H9 (cell line): ENCODE data around the gene CAND2. TPM values are rescaled to one million over a fixed set of nuclear protein-coding genes. Genes with fewer than 3 reads are reported as not detected.

ENCODE experiments used
- DNase-seq: peaks from one replicate; pipeline ENCODE4 v3.0.0-alpha.2; 2017
- H2AFZ ChIP-seq: one replicate; pipeline ENCODE4 v1.6.1; 2013; ENCODE audit warnings: mild to moderate bottlenecking, low read length, control low read depth, moderate library complexity
- H2AK5ac ChIP-seq: 2 replicates; pipeline ENCODE4 v1.6.1; 2013; ENCODE audit warnings: low read length, control low read depth, mixed read lengths; ENCODE audit not compliant: insufficient read length
- H2BK120ac ChIP-seq: one replicate; pipeline ENCODE4 v1.6.1; 2013; ENCODE audit warnings: low read depth, mild to moderate bottlenecking, low read length, control low read depth, inconsistent platforms; ENCODE audit not compliant: poor library complexity, severe bottlenecking
- H2BK12ac ChIP-seq: 2 replicates; pipeline ENCODE4 v1.6.1; 2013; ENCODE audit warnings: low read length, control low read depth, mixed read lengths, low read depth; ENCODE audit not compliant: insufficient read length
- H2BK15ac ChIP-seq: 2 replicates; pipeline ENCODE4 v1.6.1; 2013; ENCODE audit warnings: low read depth, low read length, control low read depth
- H2BK20ac ChIP-seq: one replicate; pipeline ENCODE4 v1.6.1; 2013; ENCODE audit warnings: low read depth, mild to moderate bottlenecking, low read length, control low read depth, inconsistent platforms; ENCODE audit not compliant: poor library complexity, severe bottlenecking
- H2BK5ac ChIP-seq: 2 replicates; pipeline ENCODE4 v1.6.1; 2013; ENCODE audit warnings: low read length, control low read depth, mixed read lengths; ENCODE audit not compliant: insufficient read length
- H3K14ac ChIP-seq: 2 replicates; pipeline ENCODE4 v1.6.1; 2013; ENCODE audit warnings: low read length, control low read depth; ENCODE audit not compliant: insufficient read depth
- H3K18ac ChIP-seq: 2 replicates; pipeline ENCODE4 v1.6.1; 2013; ENCODE audit warnings: low read depth, mild to moderate bottlenecking, mixed read lengths, low read length, control low read depth; ENCODE audit not compliant: insufficient read length
- H3K23ac ChIP-seq: 2 replicates; pipeline ENCODE4 v1.6.1; 2013; ENCODE audit warnings: low read length, control low read depth, mixed read lengths, low read depth; ENCODE audit not compliant: insufficient read length
- H3K23me2 ChIP-seq: 2 replicates; pipeline ENCODE4 v1.6.1; 2013; ENCODE audit warnings: low read depth, mild to moderate bottlenecking, mixed read lengths, low read length, control low read depth; ENCODE audit not compliant: insufficient read length, poor library complexity, severe bottlenecking
- H3K27ac ChIP-seq: 2 replicates; pipeline ENCODE4 v1.5.1; 2013; ENCODE audit warnings: low read length, control low read depth, mixed read lengths, low read depth; ENCODE audit not compliant: insufficient read length
- H3K27me3 ChIP-seq: 2 replicates; pipeline ENCODE4 v1.6.1; 2013; ENCODE audit warnings: low read length, control low read depth, inconsistent platforms; ENCODE audit not compliant: insufficient read depth
- H3K4ac ChIP-seq: 2 replicates; pipeline ENCODE4 v1.6.1; 2013; ENCODE audit warnings: low read depth, mild to moderate bottlenecking, control low read depth, inconsistent platforms, low read length, moderate library complexity
- H3K4me1 ChIP-seq: 2 replicates; pipeline ENCODE4 v1.6.1; 2013; ENCODE audit warnings: low read length, control low read depth, inconsistent platforms; ENCODE audit not compliant: insufficient read depth
- H3K4me2 ChIP-seq: 2 replicates; pipeline ENCODE4 v1.6.1; 2013; ENCODE audit warnings: low read length, control low read depth, mixed read lengths; ENCODE audit not compliant: insufficient read length, insufficient read depth
- H3K56ac ChIP-seq: 2 replicates; pipeline ENCODE4 v1.6.1; 2013; ENCODE audit warnings: low read depth, mild to moderate bottlenecking, mixed read lengths, low read length, control low read depth; ENCODE audit not compliant: insufficient read length
- H3K79me1 ChIP-seq: 2 replicates; pipeline ENCODE4 v1.6.1; 2013; ENCODE audit warnings: low read depth, mild to moderate bottlenecking, moderate library complexity, low read length, control low read depth, inconsistent platforms; ENCODE audit not compliant: insufficient read depth, poor library complexity, severe bottlenecking
- H3K79me2 ChIP-seq: 2 replicates; pipeline ENCODE4 v1.6.1; 2013; ENCODE audit warnings: low read length, control low read depth, inconsistent platforms; ENCODE audit not compliant: insufficient read depth
- H3K9ac ChIP-seq: 2 replicates; pipeline ENCODE4 v1.6.1; 2013; ENCODE audit warnings: low read length, control low read depth, mixed read lengths; ENCODE audit not compliant: insufficient read length; ENCODE audit errors: extremely low read depth
- H3K9me3 ChIP-seq: one replicate; pipeline ENCODE4 v1.6.1; 2013; ENCODE audit warnings: low read depth, low read length, inconsistent platforms; ENCODE audit not compliant: control insufficient read depth
- H3T11ph ChIP-seq: one replicate; pipeline ENCODE4 v1.6.1; 2013; ENCODE audit warnings: mild to moderate bottlenecking, low read length, control low read depth, inconsistent platforms
- H4K20me1 ChIP-seq: one replicate; pipeline ENCODE4 v1.6.1; 2013; ENCODE audit not compliant: control insufficient read depth, insufficient read length, insufficient read depth
- H4K5ac ChIP-seq: 2 replicates; pipeline ENCODE4 v1.6.1; 2013; ENCODE audit warnings: low read depth, mild to moderate bottlenecking, mixed read lengths, low read length, control low read depth; ENCODE audit not compliant: insufficient read length
- H4K8ac ChIP-seq: replicated peaks from 2 replicates; pipeline ENCODE4 v1.6.1; 2013; ENCODE audit warnings: low read length, control low read depth, mixed read lengths, low read depth; ENCODE audit not compliant: insufficient read length
- H4K91ac ChIP-seq: 2 replicates; pipeline ENCODE4 v1.6.1; 2013; ENCODE audit warnings: low read depth, mild to moderate bottlenecking, moderate library complexity, mixed read lengths, low read length, control low read depth; ENCODE audit not compliant: insufficient read length
- H3K27ac Mint-ChIP-seq, 3 experiments: 2 replicates in 2 of 3; 3 replicates in 1 of 3; pipeline ENCODE4 v1.8.0; 2020 to 2021; ENCODE audit warnings: mixed read lengths in 3 of 3, mild to moderate bottlenecking in 1 of 3, moderate library complexity in 1 of 3
- H3K27me3 Mint-ChIP-seq: 2 replicates; pipeline ENCODE4 v1.8.0; 2021; ENCODE audit warnings: low read depth, mild to moderate bottlenecking, moderate library complexity, mixed read lengths
- H3K36me3 Mint-ChIP-seq, 3 experiments: 2 replicates in 2 of 3; 3 replicates in 1 of 3; pipeline ENCODE4 v1.8.0; 2020 to 2021; ENCODE audit warnings: low read depth in 3 of 3, mixed read lengths in 3 of 3; ENCODE audit not compliant: insufficient read depth in 1 of 3
- H3K4me1 Mint-ChIP-seq, 2 experiments: 2 replicates each; pipeline ENCODE4 v1.8.0; 2020; ENCODE audit warnings: mixed read lengths in 2 of 2
- H3K4me3 Mint-ChIP-seq, 2 experiments: 2 replicates in 1 of 2; 3 replicates in 1 of 2; pipeline ENCODE4 v1.8.0; 2020 to 2021; ENCODE audit warnings: mild to moderate bottlenecking in 2 of 2, mixed read lengths in 2 of 2, moderate library complexity in 1 of 2
- H3K9me3 Mint-ChIP-seq, 2 experiments: 2 replicates in 1 of 2; 3 replicates in 1 of 2; pipeline ENCODE4 v1.8.0; 2020; ENCODE audit warnings: mild to moderate bottlenecking in 2 of 2, mixed read lengths in 2 of 2, moderate library complexity in 1 of 2
- CTCF ChIP-seq: fragments of 200-600 bp; sonication (generic); conservative IDR thresholded peaks from 3 replicates; pipeline ENCODE4 v1.8.0; 2021; ENCODE audit warnings: antibody characterized with exemption, mild to moderate bottlenecking
- WGBS: extraction: QIAGEN DNeasy Blood & Tissue Kit; methylation state at CpG from one replicate; pipeline ENCODE4 v1.1.7; 2013; ENCODE audit warnings: missing lambda C conversion rate, low lambda C conversion rate, mixed read lengths; ENCODE audit not compliant: insufficient read length; ENCODE audit errors: extremely low coverage; 5-methylcytosine and 5-hydroxymethylcytosine counted together
- long read RNA-seq: library from polyadenylated mRNA; unstranded; transcript quantifications from one replicate; pipeline ENCODE4 v2.0.0, GENCODE V29; 2020
- total RNA-seq: library from RNA; stranded (reverse); gene quantifications from 2 replicates; pipeline ENCODE4 v1.2.1, GENCODE V29; 2021

Gene CAND2
- 10.2 and 10.7 TPM in 2 replicates for total RNA-seq
- long read RNA-seq, full-length matches to known transcripts = 17 of 38 reads
- long read RNA-seq, partial matches to known transcripts = 10 of 38 reads
- long read RNA-seq, other reads (novel, unspliced or antisense) = 11 of 38 reads

GRCh38 chr3:12796171-12797123, at the start of gene CAND2:
Gene CAND2 (plus strand): TSS chr3:12796680. CDS start chr3:12796721, 41 bp downstream.
- no peak within 1 kb of the TSS for H2BK5ac ChIP-seq
- peak within 1 kb of the TSS; percentile 71; the same call in 1 of the 2 replicates for H3K14ac ChIP-seq
- H3K79me2 ChIP-seq = no peaks in the 10 kb centered on the region
- Mint-ChIP-seq H3K9me3 (peaks cover 0 to 4% of the 10 kb centered on the region in 2 experiments; a peak in 2 of 5 replicates), H3K36me3 (peaks cover 0 to 5% (median 0%) of the 10 kb centered on the region in 3 experiments; a peak in 3 of 7 replicates), H3K27ac (peak within 1 kb of the TSS in 2 of 3 experiments; percentile 57 to 72; a peak in 2 of 7 replicates), H3K4me1 (peaks cover 7 to 21% of the 10 kb centered on the region in 2 experiments; a peak in 3 of 4 replicates), H3K27me3 (peaks cover 10% of the 10 kb centered on the region), H3K4me3 (peak within 1 kb of the TSS; percentile 88 to 93)
- no peaks in the 10 kb centered on the region for H3K9me3 ChIP-seq
- no peaks in the 10 kb centered on the region for H3K79me1 ChIP-seq
- no peak within 1 kb of the TSS for H3K23ac ChIP-seq
- no peak for TF ChIP-seq CTCF
- H3K27me3 ChIP-seq = no peaks in the 10 kb centered on the region
- peak within 1 kb of the TSS; percentile 57 for H3K4me2 ChIP-seq
- H2BK120ac ChIP-seq = no peak within 1 kb of the TSS
- no CpG with 5 or more reads among the region's 61 CpGs for WGBS
- DNase-seq = peak; percentile 56
- no peak within 1 kb of the TSS for H3K18ac ChIP-seq
- H3K4me1 ChIP-seq = 0 out of 2 replicates have a peak, but pooled peaks cover 2% of the 10 kb centered on the region
- no peak within 1 kb of the TSS for H4K91ac ChIP-seq
- no peak within 1 kb of the TSS for H3K27ac ChIP-seq
- no peak within 1 kb of the TSS for H2AK5ac ChIP-seq
- H4K8ac ChIP-seq = no peak within 1 kb of the TSS
- no peaks in the 10 kb centered on the region for H3K23me2 ChIP-seq
- no peaks in the 10 kb centered on the region for H4K20me1 ChIP-seq
- no peak within 1 kb of the TSS for H4K5ac ChIP-seq
- no peak within 1 kb of the TSS for H2AFZ ChIP-seq
- no peak within 1 kb of the TSS for H3K56ac ChIP-seq
- H3K9ac ChIP-seq = no peak within 1 kb of the TSS
- no peak within 1 kb of the TSS for H2BK12ac ChIP-seq
- H3T11ph ChIP-seq = no peak within 1 kb of the TSS
- H3K4ac ChIP-seq = no peak within 1 kb of the TSS
- no peak within 1 kb of the TSS for H2BK20ac ChIP-seq
- no peak within 1 kb of the TSS for H2BK15ac ChIP-seq
